Measurements from ENCODE around the gene HEBP2. TPM values are rescaled to one million over a fixed set of nuclear protein-coding genes. Genes with fewer than 3 reads are reported as not detected.

HEBP2 gene
- total RNA-seq, 2 experiments from 2014 or later = 14.0 to 36.2 TPM

- no peaks in the 10 kb centered on the region for H4K20me1 ChIP-seq (ENCODE audit: insufficient read depth, low read length)
- H3K79me2 ChIP-seq (ENCODE audit: insufficient read depth, low read depth, low read length) = no peaks in the 10 kb centered on the region
- H3K36me3 ChIP-seq (ENCODE audit: insufficient read depth, low read length) = no peaks in the 10 kb centered on the region
- no TSS peak for BruUV-seq (replicated peaks)
- no peak overlapping the region for H2AFZ ChIP-seq (ENCODE audit: low read length)
- no peak overlapping the region for H3K4me3 ChIP-seq (ENCODE audit: low read depth, low read length, poor library complexity, severe bottlenecking)
- intact Hi-C loops (cut with micrococcal nuclease; ENCODE audit: unreplicated experiment) = no loop called here
- H3K9me2 ChIP-seq (ENCODE audit: insufficient read depth, low read length) = no peaks in the 10 kb centered on the region
- no peak overlapping the region for H3K27ac ChIP-seq (ENCODE audit: low read depth, low read length, poor library complexity, severe bottlenecking)
- H3K9me3 ChIP-seq (ENCODE audit: low read length) = no peaks in the 10 kb centered on the region
- no peak overlapping the region for H3K4me2 ChIP-seq (ENCODE audit: low read length)
- H3K4me1 ChIP-seq (ENCODE audit: insufficient read depth, low read length, poor library complexity, severe bottlenecking) = no peaks in the 10 kb centered on the region
- no peak for TF ChIP-seq CTCF (conservative IDR thresholded peaks at IDR 0.05; ENCODE audit: low read length)
- no peak for TF ChIP-seq EZH2phosphoT487 (IDR thresholded peaks at IDR 0.05; ENCODE audit: borderline replicate concordance, low read depth, low read length)
- POLR2A ChIA-PET = no interaction called here
- CTCF ChIA-PET (ENCODE audit: unreplicated experiment) = no interaction called here
- DNase-seq (ENCODE audit: low spot score) = no peak
These were observed 16.3 kb downstream of the HEBP2 start for GRCh38 chr6:138420356-138420755.

- intact Hi-C loops (cut with micrococcal nuclease; ENCODE audit: unreplicated experiment) = no loop called here
- Histone ChIP-seq H3K9me2 (ENCODE audit: insufficient read depth, low read length) (no peaks in the 10 kb centered on the region), H3K9me3 (ENCODE audit: low read length) (no peaks in the 10 kb centered on the region), H3K79me2 (ENCODE audit: insufficient read depth, low read depth, low read length) (no peaks in the 10 kb centered on the region), H3K4me2 (ENCODE audit: low read length) (no peak overlapping the region), H3K4me1 (ENCODE audit: insufficient read depth, low read length, poor library complexity, severe bottlenecking) (no peaks in the 10 kb centered on the region), H3K4me3 (ENCODE audit: low read depth, low read length, poor library complexity, severe bottlenecking) (no peak overlapping the region), H2AFZ (ENCODE audit: low read length) (no peak overlapping the region), H3K27ac (ENCODE audit: low read depth, low read length, poor library complexity, severe bottlenecking) (no peak overlapping the region), H4K20me1 (ENCODE audit: insufficient read depth, low read length) (no peaks in the 10 kb centered on the region), H3K36me3 (ENCODE audit: insufficient read depth, low read length) (no peaks in the 10 kb centered on the region)
- ChIA-PET POLR2A (no interaction called here), CTCF (ENCODE audit: unreplicated experiment) (no interaction called here)
- no TSS peak for BruUV-seq (replicated peaks)
- no peak for TF ChIP-seq CTCF (conservative IDR thresholded peaks at IDR 0.05; ENCODE audit: low read length)
- TF ChIP-seq EZH2phosphoT487 (IDR thresholded peaks at IDR 0.05; ENCODE audit: borderline replicate concordance, low read depth, low read length) = no peak
- DNase-seq (ENCODE audit: low spot score) = no peak
These were observed 17.1 kb downstream of the HEBP2 start for GRCh38 chr6:138421089-138421488.

- no TSS peak for BruUV-seq (replicated peaks)
- H3K4me2 ChIP-seq (ENCODE audit: low read length) = no peak overlapping the region
- no peak overlapping the region for H3K4me3 ChIP-seq (ENCODE audit: low read depth, low read length, poor library complexity, severe bottlenecking)
- no peaks in the 10 kb centered on the region for H3K36me3 ChIP-seq (ENCODE audit: insufficient read depth, low read length)
- no peaks in the 10 kb centered on the region for H3K9me3 ChIP-seq (ENCODE audit: low read length)
- H4K20me1 ChIP-seq (ENCODE audit: insufficient read depth, low read length) = no peaks in the 10 kb centered on the region
- H3K4me1 ChIP-seq (ENCODE audit: insufficient read depth, low read length, poor library complexity, severe bottlenecking) = no peaks in the 10 kb centered on the region
- intact Hi-C loops (cut with micrococcal nuclease; ENCODE audit: unreplicated experiment) = no loop called here
- POLR2A ChIA-PET = no interaction called here
- H3K79me2 ChIP-seq (ENCODE audit: insufficient read depth, low read depth, low read length) = no peaks in the 10 kb centered on the region
- H3K9me2 ChIP-seq (ENCODE audit: insufficient read depth, low read length) = no peaks in the 10 kb centered on the region
- no peak overlapping the region for H3K27ac ChIP-seq (ENCODE audit: low read depth, low read length, poor library complexity, severe bottlenecking)
- no peak for DNase-seq (ENCODE audit: low spot score)
- CTCF ChIA-PET (ENCODE audit: unreplicated experiment) = no interaction called here
- no peak overlapping the region for H2AFZ ChIP-seq (ENCODE audit: low read length)
- TF ChIP-seq CTCF (conservative IDR thresholded peaks at IDR 0.05; ENCODE audit: low read length) (no peak), EZH2phosphoT487 (IDR thresholded peaks at IDR 0.05; ENCODE audit: borderline replicate concordance, low read depth, low read length) (no peak)
These were observed 17.6 kb downstream of the HEBP2 start for GRCh38 chr6:138421608-138422007.

Measured in OCI-LY7 (cell line).